Progenitor cell of endocrine pancreas (in vitro differentiated cells): ENCODE data around the gene JOSD2. TPM values are rescaled to one million over a fixed set of nuclear protein-coding genes. Genes with fewer than 3 reads are reported as not detected.

Source experiments
- DNase-seq: peaks from one replicate; pipeline ENCODE4 v3.0.0; 2021; ENCODE audit warnings: low spot score; ENCODE audit not compliant: unreplicated experiment
- H3K27ac Mint-ChIP-seq: 2 replicates; pipeline ENCODE4 v1.8.0; 2021; ENCODE audit warnings: mild to moderate bottlenecking, moderate library complexity, mixed read lengths
- H3K27me3 Mint-ChIP-seq: 2 replicates; pipeline ENCODE4 v1.8.0; 2021; ENCODE audit warnings: mixed read lengths
- H3K36me3 Mint-ChIP-seq: 2 replicates; pipeline ENCODE4 v1.8.0; 2022; ENCODE audit warnings: mixed read lengths; ENCODE audit not compliant: insufficient read depth
- H3K4me1 Mint-ChIP-seq: 2 replicates; pipeline ENCODE4 v1.8.0; 2021; ENCODE audit warnings: low read depth, mixed read lengths
- H3K4me3 Mint-ChIP-seq: 2 replicates; pipeline ENCODE4 v1.8.0; 2021; ENCODE audit warnings: low read depth, mild to moderate bottlenecking, moderate library complexity, mixed read lengths
- H3K9me3 Mint-ChIP-seq: 2 replicates; pipeline ENCODE4 v1.8.0; 2021; ENCODE audit warnings: low read depth, mixed read lengths
- CTCF ChIP-seq: fragments of 200-600 bp; sonication (generic); IDR thresholded peaks from one replicate; pipeline ENCODE4 v1.5.0; 2021; ENCODE audit warnings: antibody characterized with exemption, mild to moderate bottlenecking; ENCODE audit not compliant: unreplicated experiment
- total RNA-seq: library from RNA; stranded (reverse); gene quantifications from 2 replicates; pipeline ENCODE4 v1.2.1, GENCODE V29; 2021

The JOSD2 gene
- total RNA-seq, 1 donor from 2014 or later = 13.1 TPM

GRCh38 chr19:50552540-50552939 lies 41.5 kb upstream of the JOSD2 start:
- DNase-seq = no peak
- H3K9me3 Mint-ChIP-seq = no peaks in the 10 kb centered on the region
- no peak for TF ChIP-seq CTCF
- H3K4me1 Mint-ChIP-seq = peaks cover 8% of the 10 kb centered on the region
- H3K36me3 Mint-ChIP-seq = no peaks in the 10 kb centered on the region
- H3K27ac Mint-ChIP-seq = peak overlapping the region; percentile 35
- H3K27me3 Mint-ChIP-seq = peaks cover 66% of the 10 kb centered on the region
- no peak overlapping the region for H3K4me3 Mint-ChIP-seq

GRCh38 chr19:50551715-50552187 lies 40.8 kb upstream of the JOSD2 start:
- no peak for TF ChIP-seq CTCF
- no peak for DNase-seq
- H3K9me3 Mint-ChIP-seq = no peaks in the 10 kb centered on the region
- no peaks in the 10 kb centered on the region for H3K36me3 Mint-ChIP-seq
- H3K27ac Mint-ChIP-seq = no peak overlapping the region
- peaks cover 68% of the 10 kb centered on the region for H3K27me3 Mint-ChIP-seq
- peaks cover 6% of the 10 kb centered on the region for H3K4me1 Mint-ChIP-seq
- H3K4me3 Mint-ChIP-seq = no peak overlapping the region

GRCh38 chr19:50551034-50551714 lies 40.2 kb upstream of the JOSD2 start:
- no peak overlapping the region for H3K4me3 Mint-ChIP-seq
- H3K27me3 Mint-ChIP-seq = peaks cover 65% of the 10 kb centered on the region
- no peaks in the 10 kb centered on the region for H3K9me3 Mint-ChIP-seq
- no peak for TF ChIP-seq CTCF
- H3K36me3 Mint-ChIP-seq = no peaks in the 10 kb centered on the region
- H3K4me1 Mint-ChIP-seq = peaks cover 2% of the 10 kb centered on the region
- DNase-seq = no peak
- no peak overlapping the region for H3K27ac Mint-ChIP-seq

- Mint-ChIP-seq H3K27ac (no peak overlapping the region), H3K4me3 (no peak overlapping the region), H3K4me1 (peaks cover 2% of the 10 kb centered on the region), H3K27me3 (peaks cover 62% of the 10 kb centered on the region), H3K36me3 (no peaks in the 10 kb centered on the region), H3K9me3 (no peaks in the 10 kb centered on the region)
- no peak for DNase-seq
- TF ChIP-seq CTCF = no peak
These were observed 39.6 kb upstream of the JOSD2 start for GRCh38 chr19:50550594-50550966.

GRCh38 chr19:50549927-50550593 lies 39.1 kb upstream of the JOSD2 start:
- Mint-ChIP-seq H3K4me3 (no peak overlapping the region), H3K4me1 (peaks cover 2% of the 10 kb centered on the region), H3K9me3 (no peaks in the 10 kb centered on the region), H3K27me3 (peaks cover 57% of the 10 kb centered on the region), H3K27ac (no peak overlapping the region), H3K36me3 (no peaks in the 10 kb centered on the region)
- DNase-seq = no peak
- TF ChIP-seq CTCF = no peak
